ENCODE measurements around the gene MGMT. TPM values are rescaled to one million over a fixed set of nuclear protein-coding genes. Genes with fewer than 3 reads are reported as not detected.

MGMT gene
- total and polyA plus RNA-seq, 9 of the 15 experiments (the other 6 are each of a cell fraction or from before 2014, with no cell fraction given): 0.03 to 0.29 (median 0.11) TPM; not detected in 4

GRCh38 chr10:129786216-129786615, 319.2 kb downstream of the MGMT start:
- no peaks in the 10 kb centered on the region for H3K9me3 ChIP-seq (replicated peaks; ENCODE audit: control insufficient read depth, insufficient read depth, low read depth, low read length)
- H4K20me1 ChIP-seq (replicated peaks; ENCODE audit: control insufficient read depth, insufficient read depth, low read length): no peaks in the 10 kb centered on the region
- no peaks in the 10 kb centered on the region for H3K9me1 ChIP-seq (ENCODE audit: control insufficient read depth, insufficient read depth, low read length)
- 0% methylated on average over 9 of the region's 10 CpGs for WGBS (ENCODE audit: insufficient coverage, low coverage, missing lambda C conversion rate)
- ChIA-PET POLR2A (no interaction called here), CTCF (ENCODE audit: low intra/inter-chr PET ratio) (interaction anchor here (0.6 kb wide), 1 partner anchor 1937 kb away, joined by 6 read pairs; no protein-coding TSS in a partner anchor)
- no TSS peak for BruUV-seq (replicated peaks)
- H3K4me1 ChIP-seq (replicated peaks in 1 of 2; ENCODE audit: control insufficient read depth in 2 of 2, insufficient read depth in 2 of 2, low read length in 2 of 2): no peaks in the 10 kb centered on the region
- TF ChIP-seq TEAD1 (CRISPR knock-in tag; IDR thresholded peaks at IDR 0.05) (no peak), PYGO2 (tag; IDR thresholded peaks at IDR 0.05) (no peak), ZNF76 (CRISPR knock-in tag; IDR thresholded peaks at IDR 0.05; ENCODE audit: borderline replicate concordance) (no peak), ZHX1 (conservative IDR thresholded peaks at IDR 0.05; ENCODE audit: low read length) (no peak), HDAC1 (IDR thresholded peaks at IDR 0.05) (no peak), ZNF512 (tag; IDR thresholded peaks at IDR 0.05) (no peak), ZNF217 (CRISPR knock-in tag; IDR thresholded peaks at IDR 0.05) (no peak), ZNF395 (CRISPR knock-in tag; IDR thresholded peaks at IDR 0.05) (no peak), ZNF239 (CRISPR knock-in tag; IDR thresholded peaks at IDR 0.05) (no peak), SPI1 (IDR thresholded peaks at IDR 0.05; ENCODE audit: borderline replicate concordance, low read depth, low read length) (no peak), SNAPC5 (CRISPR knock-in tag; IDR thresholded peaks at IDR 0.05) (no peak), ESRRA (IDR thresholded peaks at IDR 0.05; ENCODE audit: borderline replicate concordance, low read depth) (no peak), ZNF436 (CRISPR knock-in tag; IDR thresholded peaks at IDR 0.05) (no peak)
- H3K4me3 ChIP-seq: no peak overlapping the region
- no peak for FAIRE-seq
- no peak for ATAC-seq
- H2AFZ ChIP-seq (ENCODE audit: low read depth, low read length): no peak overlapping the region
- peaks cover 0 to 12% of the 10 kb centered on the region in 2 experiments; a peak in 1 of 5 replicates for H3K27me3 ChIP-seq (ENCODE audit: control insufficient read depth in 2 of 2, insufficient read depth in 2 of 2, low read length in 2 of 2)
- intact Hi-C loops (cut with micrococcal nuclease): no loop called here
- no peaks in the 10 kb centered on the region for H3K79me2 ChIP-seq (ENCODE audit: control insufficient read depth, insufficient read depth, low read length)
- no peak overlapping the region for H3K4me2 ChIP-seq (ENCODE audit: insufficient read depth, low read length)
- no peak overlapping the region for H3K27ac ChIP-seq (ENCODE audit: extremely low read depth, low read depth, low read length)
- in situ Hi-C loops (cut with MboI): no loop called here
- no peak for DNase-seq (ENCODE audit: extremely low read depth in 1 of 4, low spot score in 3 of 4)
- H3K36me3 ChIP-seq (ENCODE audit: control insufficient read depth, insufficient read depth, low read length): no peaks in the 10 kb centered on the region
- no peak overlapping the region for H3K9ac ChIP-seq (ENCODE audit: insufficient read depth in 1 of 2, low read depth in 2 of 2, low read length in 2 of 2)

Measured in K562 (cell line).